ENCODE measurements around the gene NRN1. TPM values are rescaled to one million over a fixed set of nuclear protein-coding genes. Genes with fewer than 3 reads are reported as not detected.

Gene NRN1
- total and polyA plus RNA-seq, 2 experiments from 2014 or later = not detected

- Histone ChIP-seq H3K4me1 (ENCODE audit: insufficient read depth) (peaks cover 30% of the 10 kb centered on the region), H3K27me3 (peaks cover 98% of the 10 kb centered on the region), H3K27ac (no peak overlapping the region), H4K20me1 (ENCODE audit: insufficient read depth, poor library complexity, severe bottlenecking) (no peaks in the 10 kb centered on the region), H3K79me2 (no peaks in the 10 kb centered on the region), H3K36me3 (replicated peaks; ENCODE audit: insufficient read depth, low read depth) (no peaks in the 10 kb centered on the region), H2AFZ (no peak overlapping the region), H3K9me2 (replicated peaks; ENCODE audit: insufficient read depth) (no peaks in the 10 kb centered on the region), H3K9me3 (ENCODE audit: low read depth) (no peaks in the 10 kb centered on the region), H3K4me2 (no peak overlapping the region), H3K4me3 (no peak overlapping the region)
- TF ChIP-seq CTCF (IDR thresholded peaks at IDR 0.05; ENCODE audit: poor library complexity) = no peak
- TF ChIP-seq EZH2 (IDR thresholded peaks at IDR 0.05; ENCODE audit: borderline replicate concordance) = peak; percentile 91
- no peak for DNase-seq (ENCODE audit: low spot score)
- 3% methylated on average over 10 of the region's 10 CpGs for WGBS (ENCODE audit: low lambda C conversion rate, missing lambda C conversion rate)
Observed at GRCh38 chr6:6006006-6006427, 708 bp downstream of the NRN1 start.

DNA sequence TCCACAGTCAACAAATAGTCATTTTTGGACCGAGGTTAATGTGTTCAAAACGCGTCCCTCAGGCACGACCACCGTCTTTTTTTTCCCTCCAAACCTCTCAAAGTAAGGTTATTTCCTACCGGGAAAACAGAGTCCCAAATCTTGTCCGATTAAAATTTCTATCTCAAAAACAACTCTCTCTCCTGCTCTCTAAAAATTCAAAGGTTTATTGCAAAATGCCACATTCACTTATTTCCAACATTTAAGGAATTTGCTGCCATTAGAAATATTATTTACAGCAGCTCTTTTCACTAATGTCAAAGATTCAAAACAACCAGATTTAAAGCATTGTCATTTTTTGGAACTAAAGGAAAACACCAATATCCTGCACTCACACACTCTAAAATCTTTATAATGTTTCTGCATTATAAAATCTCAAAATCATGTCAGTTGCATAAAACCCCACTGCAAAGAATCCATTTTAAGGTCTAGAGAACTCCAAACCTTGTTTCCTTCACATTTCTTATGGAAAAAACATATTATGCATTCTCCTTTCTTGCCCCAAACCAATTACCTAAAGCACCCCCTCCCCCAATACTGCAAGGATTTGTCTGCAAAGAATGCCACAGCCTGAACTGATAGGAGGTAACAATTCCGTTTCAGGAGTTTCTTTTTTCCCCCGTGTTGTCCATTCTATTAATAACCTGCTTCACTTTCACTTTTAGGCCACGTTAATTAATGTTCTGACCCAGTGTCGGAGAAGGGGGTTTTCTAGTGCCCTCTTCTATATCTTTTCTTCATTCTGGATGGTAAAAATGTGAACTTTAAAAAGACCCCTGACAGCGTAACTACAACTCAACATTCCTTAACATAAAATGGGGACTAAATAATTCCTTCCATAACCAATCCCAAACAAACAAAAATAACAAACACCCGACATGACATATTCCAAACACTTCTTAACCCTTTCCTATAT, 1.4 kb downstream of the NRN1 start:
- Histone ChIP-seq H3K36me3 (replicated peaks; ENCODE audit: insufficient read depth, low read depth) (no peaks in the 10 kb centered on the region), H3K79me2 (no peaks in the 10 kb centered on the region), H3K4me3 (no peak overlapping the region), H2AFZ (no peak overlapping the region), H3K4me2 (no peak overlapping the region), H3K27me3 (peaks cover 99% of the 10 kb centered on the region), H3K9me2 (replicated peaks; ENCODE audit: insufficient read depth) (no peaks in the 10 kb centered on the region), H3K4me1 (ENCODE audit: insufficient read depth) (peaks cover 30% of the 10 kb centered on the region), H4K20me1 (ENCODE audit: insufficient read depth, poor library complexity, severe bottlenecking) (no peaks in the 10 kb centered on the region), H3K9me3 (ENCODE audit: low read depth) (no peaks in the 10 kb centered on the region), H3K27ac (no peak overlapping the region)
- 7% methylated on average over 13 of the region's 13 CpGs for WGBS (ENCODE audit: low lambda C conversion rate, missing lambda C conversion rate)
- TF ChIP-seq CTCF (IDR thresholded peaks at IDR 0.05; ENCODE audit: poor library complexity) (no peak), EZH2 (IDR thresholded peaks at IDR 0.05; ENCODE audit: borderline replicate concordance) (peak; percentile 8), EZH2phosphoT487 (IDR thresholded peaks at IDR 0.05; ENCODE audit: low read depth, severe bottlenecking, unreplicated experiment) (no peak)
- DNase-seq (ENCODE audit: low spot score) = no peak

GRCh38 chr6:6004390-6004995, 2.2 kb downstream of the NRN1 start:
- H3K4me1 ChIP-seq (ENCODE audit: insufficient read depth) = peaks cover 30% of the 10 kb centered on the region
- no peak overlapping the region for H3K4me3 ChIP-seq
- H3K36me3 ChIP-seq (replicated peaks; ENCODE audit: insufficient read depth, low read depth) = no peaks in the 10 kb centered on the region
- no peak for TF ChIP-seq EZH2 (IDR thresholded peaks at IDR 0.05; ENCODE audit: borderline replicate concordance)
- TF ChIP-seq EZH2phosphoT487 (IDR thresholded peaks at IDR 0.05; ENCODE audit: low read depth, severe bottlenecking, unreplicated experiment) = peak; percentile 54
- TF ChIP-seq CTCF (IDR thresholded peaks at IDR 0.05; ENCODE audit: poor library complexity) = no peak
- H3K4me2 ChIP-seq = peak overlapping the region; percentile 73
- H2AFZ ChIP-seq = no peak overlapping the region
- no peaks in the 10 kb centered on the region for H3K79me2 ChIP-seq
- H3K27me3 ChIP-seq = peaks cover 99% of the 10 kb centered on the region
- WGBS (ENCODE audit: low lambda C conversion rate, missing lambda C conversion rate) = 2% methylated on average over 32 of the region's 37 CpGs
- no peak for DNase-seq (ENCODE audit: low spot score)
- no peaks in the 10 kb centered on the region for H4K20me1 ChIP-seq (ENCODE audit: insufficient read depth, poor library complexity, severe bottlenecking)
- H3K9me3 ChIP-seq (ENCODE audit: low read depth) = no peaks in the 10 kb centered on the region
- H3K27ac ChIP-seq = no peak overlapping the region
- H3K9me2 ChIP-seq (replicated peaks; ENCODE audit: insufficient read depth) = no peaks in the 10 kb centered on the region

All from hepatocyte (in vitro differentiated cells).